GM12873 (cell line): Measurements from ENCODE around the gene CYB5D1.

ENCODE experiments used
- TF ChIP-seq, protein P1 (sequence below): IDR thresholded peaks from 2 replicates; pipeline ENCODE4 v1.5.1; 2012; ENCODE audit warnings: low read depth, mild to moderate bottlenecking, moderate library complexity, low read length, control low read depth; ENCODE audit not compliant: insufficient read depth; ENCODE audit errors: missing control alignments

The CYB5D1 gene

DNA sequence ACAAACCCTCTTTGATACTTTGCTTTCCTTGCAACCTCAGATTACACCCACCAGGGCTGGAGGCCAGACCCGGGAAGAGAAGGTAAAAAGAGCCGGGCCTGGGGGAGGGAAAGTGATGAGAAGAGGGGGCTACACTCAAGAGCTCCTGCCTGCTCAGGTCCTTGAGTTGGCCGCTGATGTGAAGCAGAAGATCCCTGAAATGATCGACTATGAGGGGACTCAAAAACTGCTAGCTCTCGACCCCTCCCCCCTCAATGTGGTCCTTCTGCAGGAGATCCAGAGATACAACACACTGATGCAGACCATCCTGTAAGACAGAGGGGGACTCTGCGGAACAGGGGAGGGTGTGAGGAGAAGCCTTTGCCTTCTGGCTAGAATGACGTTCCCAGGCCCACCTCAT is 26.6 kb upstream of the CYB5D1 start:
- TF ChIP-seq, protein P1, sequence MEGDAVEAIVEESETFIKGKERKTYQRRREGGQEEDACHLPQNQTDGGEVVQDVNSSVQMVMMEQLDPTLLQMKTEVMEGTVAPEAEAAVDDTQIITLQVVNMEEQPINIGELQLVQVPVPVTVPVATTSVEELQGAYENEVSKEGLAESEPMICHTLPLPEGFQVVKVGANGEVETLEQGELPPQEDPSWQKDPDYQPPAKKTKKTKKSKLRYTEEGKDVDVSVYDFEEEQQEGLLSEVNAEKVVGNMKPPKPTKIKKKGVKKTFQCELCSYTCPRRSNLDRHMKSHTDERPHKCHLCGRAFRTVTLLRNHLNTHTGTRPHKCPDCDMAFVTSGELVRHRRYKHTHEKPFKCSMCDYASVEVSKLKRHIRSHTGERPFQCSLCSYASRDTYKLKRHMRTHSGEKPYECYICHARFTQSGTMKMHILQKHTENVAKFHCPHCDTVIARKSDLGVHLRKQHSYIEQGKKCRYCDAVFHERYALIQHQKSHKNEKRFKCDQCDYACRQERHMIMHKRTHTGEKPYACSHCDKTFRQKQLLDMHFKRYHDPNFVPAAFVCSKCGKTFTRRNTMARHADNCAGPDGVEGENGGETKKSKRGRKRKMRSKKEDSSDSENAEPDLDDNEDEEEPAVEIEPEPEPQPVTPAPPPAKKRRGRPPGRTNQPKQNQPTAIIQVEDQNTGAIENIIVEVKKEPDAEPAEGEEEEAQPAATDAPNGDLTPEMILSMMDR = no peak

DNA sequence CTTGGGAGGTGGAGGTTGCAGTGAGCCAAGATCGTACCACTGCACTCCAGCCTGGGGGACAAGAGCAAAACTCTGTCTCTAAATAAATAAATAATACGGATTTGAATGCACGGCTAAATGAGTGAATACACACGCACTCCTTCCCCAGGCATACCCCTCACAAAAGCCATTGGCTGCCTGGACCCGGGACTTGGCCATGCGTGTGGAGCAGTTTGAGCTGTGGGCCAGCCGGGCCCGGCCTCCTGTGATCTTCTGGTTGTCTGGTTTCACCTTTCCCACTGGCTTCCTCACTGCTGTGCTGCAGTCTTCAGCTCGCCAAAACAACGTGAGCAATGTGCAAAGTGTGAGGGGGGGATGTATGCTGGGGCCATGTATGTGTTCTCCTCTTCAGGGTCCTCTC is 25.4 kb upstream of the CYB5D1 start:
- TF ChIP-seq, protein P1 = no peak

DNA sequence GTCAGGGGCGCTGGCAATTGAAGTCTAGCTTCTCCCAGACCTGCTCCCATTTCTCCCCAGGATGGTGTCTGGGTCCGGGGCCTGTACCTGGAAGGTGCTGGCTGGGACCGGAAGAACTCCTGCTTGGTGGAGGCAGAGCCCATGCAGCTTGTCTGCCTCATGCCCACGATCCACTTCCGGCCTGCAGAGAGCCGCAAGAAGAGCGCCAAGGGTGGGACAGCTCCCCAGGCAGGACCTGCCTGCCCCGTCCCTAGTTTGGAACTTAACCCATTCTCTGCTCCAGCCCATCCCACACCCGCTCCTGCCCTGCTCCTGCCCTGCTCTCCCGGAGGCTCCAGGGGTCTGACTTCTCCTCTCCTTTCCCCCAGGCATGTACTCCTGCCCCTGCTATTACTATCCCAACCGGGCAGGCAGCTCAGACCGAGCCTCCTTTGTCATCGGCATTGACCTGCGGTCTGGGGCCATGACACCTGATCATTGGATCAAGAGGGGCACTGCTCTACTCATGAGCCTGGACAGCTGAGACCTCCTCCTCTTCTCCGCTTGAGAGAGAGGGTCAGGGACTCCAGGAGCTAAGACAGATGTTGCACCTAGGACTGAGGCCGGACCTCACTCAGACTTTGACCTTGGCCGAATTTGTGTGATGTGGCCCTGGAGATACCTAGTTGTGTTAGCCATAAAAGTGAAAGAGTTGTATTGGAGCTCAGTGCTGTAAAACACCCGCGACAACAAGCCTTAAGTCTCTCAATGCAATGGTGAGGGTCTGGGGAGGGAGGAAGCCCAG is 24.6 kb upstream of the CYB5D1 start:
- TF ChIP-seq, protein P1 = no peak

DNA sequence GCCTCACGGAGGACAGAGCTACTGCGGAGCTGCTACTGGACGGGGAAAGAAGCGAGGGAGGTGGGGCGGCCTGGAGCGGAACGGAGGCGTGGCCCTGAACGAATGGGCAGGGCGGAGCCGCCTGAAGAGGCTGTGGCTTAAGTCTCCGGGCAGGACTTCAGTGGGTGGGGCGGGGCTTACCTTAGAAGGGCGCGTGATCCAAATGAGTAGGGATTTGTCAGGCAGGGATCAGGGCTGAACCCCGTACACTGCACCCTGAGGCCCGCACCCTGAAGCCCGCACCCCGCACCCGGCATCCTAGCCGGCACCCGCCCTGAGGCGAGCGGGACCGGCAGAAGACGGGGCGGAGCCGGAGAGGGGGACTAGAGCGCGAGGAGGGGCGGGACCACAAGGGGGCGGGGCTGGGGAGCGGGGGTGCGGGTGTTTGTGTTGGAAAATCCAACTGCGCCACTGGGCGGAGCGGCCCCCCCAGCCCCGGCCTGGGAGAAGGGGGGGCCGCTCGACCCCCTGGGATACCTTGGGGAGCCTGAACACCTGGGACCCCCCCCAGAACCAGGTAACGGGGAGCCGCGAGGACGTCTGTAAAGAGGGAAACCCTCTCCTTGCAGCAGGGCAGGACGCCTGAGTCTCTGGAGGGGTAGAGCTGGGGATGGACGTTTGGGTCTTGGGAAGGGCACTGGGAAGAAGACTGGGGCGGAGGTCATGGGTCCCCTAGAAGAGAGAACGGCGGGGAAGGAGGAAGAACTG is 23.8 kb upstream of the CYB5D1 start, which contains the start of gene KDM6B:
Gene KDM6B (plus strand): TSS at position 423 of the 747 bp plus-strand sequence. CDS start 11,338 bp downstream, outside the sequence.
- TF ChIP-seq, protein P1 = no peak

DNA sequence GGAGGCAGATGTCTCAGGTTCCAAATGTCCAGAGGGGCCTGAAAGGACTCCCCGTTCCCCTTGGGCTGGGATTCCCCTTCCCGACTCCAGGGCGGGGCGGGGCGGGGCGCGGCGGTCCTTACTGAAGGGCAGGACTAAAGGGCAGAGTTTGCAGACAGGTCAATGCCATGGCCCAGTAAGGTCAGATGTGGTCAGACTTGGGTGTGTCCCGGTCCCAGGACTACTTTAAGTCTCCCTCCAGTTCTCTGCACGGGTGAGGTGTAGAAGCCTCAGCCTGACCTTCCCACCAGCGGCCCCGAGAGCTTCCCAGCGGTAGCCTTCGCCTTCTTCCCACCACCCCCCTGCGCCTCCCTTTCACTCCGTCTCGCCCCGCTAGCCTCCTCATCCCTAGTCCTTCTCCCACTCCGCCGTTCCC is 23.3 kb upstream of the CYB5D1 start:
- TF ChIP-seq, protein P1 = no peak

DNA sequence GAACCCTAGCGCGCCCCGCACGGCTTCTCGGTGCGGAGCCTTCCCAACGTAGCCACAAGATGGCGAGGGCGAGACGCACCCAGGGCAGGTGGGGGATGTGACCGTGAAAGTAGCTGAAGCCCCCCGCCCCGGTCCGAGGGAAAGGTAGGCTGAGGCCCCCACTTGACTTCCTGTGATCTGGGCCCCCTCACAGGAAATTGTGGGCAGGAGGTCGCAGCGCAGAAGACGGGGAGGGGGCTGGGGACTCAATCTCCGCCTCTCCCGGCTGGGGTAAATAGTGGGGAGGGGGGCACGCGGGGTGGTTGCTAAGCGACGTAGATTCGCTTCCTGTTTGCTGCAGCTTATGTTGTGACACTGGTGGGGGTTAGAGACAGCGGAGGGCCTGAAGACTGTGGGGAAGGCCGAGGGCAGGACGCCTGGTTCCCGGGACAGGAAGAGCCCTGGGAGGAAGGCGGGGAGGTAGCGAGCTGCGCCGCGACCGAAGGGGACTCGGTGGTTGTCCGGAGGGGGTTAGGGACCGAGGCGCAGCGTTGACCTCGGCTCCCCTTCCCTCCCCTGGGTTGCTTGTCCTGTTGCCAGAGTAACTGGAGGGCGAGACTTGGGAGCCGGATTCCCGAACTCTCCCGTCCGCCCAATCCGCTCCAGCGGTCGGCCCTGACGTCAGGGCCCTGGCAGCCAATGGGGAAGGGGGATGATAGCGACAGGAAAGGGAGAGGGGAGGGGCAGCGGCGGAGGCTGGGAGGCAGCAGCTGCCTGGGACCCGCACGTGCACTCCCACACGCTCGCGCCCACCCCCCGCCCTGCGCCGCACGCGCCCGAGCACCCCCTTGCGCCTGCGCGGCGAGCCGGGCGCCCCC is 22.6 kb upstream of the CYB5D1 start:
- TF ChIP-seq, protein P1 = peak; percentile 77
